Prostate gland (tissue), 2 donors: Measurements from ENCODE around the gene NDUFV1.
"Not testable (repeated sequence)": the region's sequence is repeated elsewhere in the genome, so short reads cannot be mapped to it uniquely, and the experiment has no call there.

Source experiments
- POLR2A ChIP-seq: fragments of 450-650 bp; IDR thresholded peaks from one replicate; pipeline ENCODE4 v1.6.1; 2016; ENCODE audit warnings: antibody characterized with exemption, mild to moderate bottlenecking
- POLR2AphosphoS5 ChIP-seq: sonication (generic); formaldehyde crosslinking; IDR thresholded peaks from one replicate; pipeline ENCODE4 v1.6.1; 2017; ENCODE audit warnings: antibody characterized with exemption
- TF ChIP-seq, protein P1 (sequence below), 4 experiments: fragments of 200-600 bp in 2 of 4; fragments of 450-650 bp in 2 of 4; sonication (generic) in 2 of 4; IDR thresholded peaks; 1 replicate in 3 of 4; 2 replicates in 1 of 4; pipeline ENCODE4 v1.5.1; 2016 to 2019; ENCODE audit warnings: antibody characterized with exemption in 4 of 4, mild to moderate bottlenecking in 2 of 4, moderate library complexity in 2 of 4

DNA sequence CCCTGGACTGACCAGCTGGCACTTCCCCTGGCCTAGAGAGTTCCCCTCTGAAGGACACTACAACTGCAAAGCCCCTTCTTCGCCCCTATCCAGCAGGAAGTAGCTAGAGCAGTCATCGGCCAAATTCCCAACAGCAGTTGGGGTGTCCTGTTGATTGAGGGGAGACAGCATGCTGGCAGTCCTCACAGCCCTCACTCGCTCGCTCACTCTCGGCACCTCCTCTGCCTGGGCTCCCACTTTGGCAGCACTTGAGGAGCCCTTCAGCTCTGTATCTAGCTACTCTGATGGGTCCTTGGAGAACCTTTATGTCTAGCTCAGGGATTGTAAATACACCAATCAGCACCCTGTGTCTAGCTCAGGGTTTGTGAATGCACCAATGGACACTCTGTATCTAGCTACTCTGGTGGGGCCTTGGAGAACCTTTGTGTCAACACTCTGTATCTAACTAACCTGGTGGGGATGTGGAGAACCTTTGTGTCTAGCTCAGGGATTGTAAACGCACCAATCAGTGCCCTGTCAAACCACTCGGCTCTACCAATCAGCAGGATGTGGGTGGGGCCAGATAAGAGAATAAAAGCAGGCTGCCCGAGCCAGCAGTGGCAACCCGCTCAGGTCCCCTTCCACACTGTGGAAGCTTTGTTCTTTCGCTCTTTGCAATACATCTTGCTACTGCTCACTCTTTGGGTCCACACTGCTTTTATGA lies 19.5 kb downstream of the NDUFV1 start:
- TF ChIP-seq, protein P1, sequence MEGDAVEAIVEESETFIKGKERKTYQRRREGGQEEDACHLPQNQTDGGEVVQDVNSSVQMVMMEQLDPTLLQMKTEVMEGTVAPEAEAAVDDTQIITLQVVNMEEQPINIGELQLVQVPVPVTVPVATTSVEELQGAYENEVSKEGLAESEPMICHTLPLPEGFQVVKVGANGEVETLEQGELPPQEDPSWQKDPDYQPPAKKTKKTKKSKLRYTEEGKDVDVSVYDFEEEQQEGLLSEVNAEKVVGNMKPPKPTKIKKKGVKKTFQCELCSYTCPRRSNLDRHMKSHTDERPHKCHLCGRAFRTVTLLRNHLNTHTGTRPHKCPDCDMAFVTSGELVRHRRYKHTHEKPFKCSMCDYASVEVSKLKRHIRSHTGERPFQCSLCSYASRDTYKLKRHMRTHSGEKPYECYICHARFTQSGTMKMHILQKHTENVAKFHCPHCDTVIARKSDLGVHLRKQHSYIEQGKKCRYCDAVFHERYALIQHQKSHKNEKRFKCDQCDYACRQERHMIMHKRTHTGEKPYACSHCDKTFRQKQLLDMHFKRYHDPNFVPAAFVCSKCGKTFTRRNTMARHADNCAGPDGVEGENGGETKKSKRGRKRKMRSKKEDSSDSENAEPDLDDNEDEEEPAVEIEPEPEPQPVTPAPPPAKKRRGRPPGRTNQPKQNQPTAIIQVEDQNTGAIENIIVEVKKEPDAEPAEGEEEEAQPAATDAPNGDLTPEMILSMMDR (IDR thresholded peaks at IDR 0.05) = not testable (repeated sequence)
- TF ChIP-seq POLR2AphosphoS5, POLR2A: not testable (repeated sequence)
